Muscle layer of colon (tissue), 2 donors: ENCODE data around the gene PRPH.
"Not testable (repeated sequence)": the region's sequence is repeated elsewhere in the genome, so short reads cannot be mapped to it uniquely, and the experiment has no call there.

Experiments used
- H3K27ac ChIP-seq: one replicate; pipeline ENCODE4 v1.7.0; 2013; ENCODE audit warnings: low read depth, mild to moderate bottlenecking, low read length, moderate library complexity
- H3K27me3 ChIP-seq, 2 donors: one replicate each; pipeline ENCODE4 v1.7.0; 2013; ENCODE audit warnings: low read length in 2 of 2, mild to moderate bottlenecking in 2 of 2; ENCODE audit not compliant: insufficient read depth in 2 of 2, control insufficient read depth in 1 of 2
- H3K36me3 ChIP-seq: one replicate; pipeline ENCODE4 v1.7.0; 2013; ENCODE audit warnings: mild to moderate bottlenecking, low read length; ENCODE audit not compliant: insufficient read depth
- H3K4me1 ChIP-seq: one replicate; pipeline ENCODE4 v1.7.0; 2013; ENCODE audit warnings: mild to moderate bottlenecking, low read length; ENCODE audit not compliant: insufficient read depth
- H3K4me3 ChIP-seq, 2 donors: one replicate each; pipeline ENCODE4 v1.7.0; 2013; ENCODE audit warnings: low read length in 2 of 2, low read depth in 1 of 2, mild to moderate bottlenecking in 1 of 2, moderate library complexity in 1 of 2
- H3K9ac ChIP-seq: one replicate; pipeline ENCODE4 v1.7.0; 2013; ENCODE audit warnings: low read length
- H3K9me3 ChIP-seq: one replicate; pipeline ENCODE4 v1.7.0; 2013; ENCODE audit warnings: mild to moderate bottlenecking, low read length
- donor health status: abdominal sarcoma.
- donor health status: Adenocarcinoma of cecum.

The PRPH gene

DNA sequence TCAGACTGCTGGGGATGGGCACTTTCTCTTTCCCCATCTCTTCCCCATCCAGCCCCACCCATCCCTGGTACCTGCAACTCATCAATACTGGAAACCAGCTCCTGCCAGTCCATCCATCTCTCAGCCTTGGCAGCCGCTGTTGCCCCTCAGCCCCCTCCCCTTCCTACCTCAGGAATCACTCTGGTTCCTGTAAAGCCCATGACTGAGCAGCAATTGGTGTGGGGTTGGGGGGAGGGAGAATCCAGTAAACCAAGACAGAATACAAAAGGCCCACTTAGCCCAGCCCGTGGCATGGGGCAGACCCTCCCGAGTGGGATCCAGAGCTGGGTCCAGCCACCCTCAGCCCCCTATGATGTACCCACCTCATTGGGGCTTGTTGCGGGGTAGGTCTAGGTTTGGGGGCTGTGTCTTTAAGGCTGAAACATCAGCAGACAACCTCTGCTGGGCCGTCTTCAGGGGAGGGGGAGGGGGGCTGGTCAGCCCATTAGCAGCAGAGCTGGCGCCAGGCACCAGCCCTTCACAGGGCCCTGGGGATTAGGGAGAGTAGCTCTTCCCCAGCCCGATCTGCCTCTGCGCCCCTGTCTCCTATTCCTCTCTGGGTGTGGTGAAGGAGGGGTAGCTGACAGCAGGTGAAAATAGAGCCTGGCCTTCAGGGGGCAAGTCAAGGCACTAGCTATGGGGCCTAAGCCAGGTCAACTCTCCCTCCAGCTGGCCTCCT, 702 bp upstream of the PRPH start:
- Histone ChIP-seq H3K4me3 (no peak overlapping the region), H3K9ac (no peak overlapping the region)

DNA sequence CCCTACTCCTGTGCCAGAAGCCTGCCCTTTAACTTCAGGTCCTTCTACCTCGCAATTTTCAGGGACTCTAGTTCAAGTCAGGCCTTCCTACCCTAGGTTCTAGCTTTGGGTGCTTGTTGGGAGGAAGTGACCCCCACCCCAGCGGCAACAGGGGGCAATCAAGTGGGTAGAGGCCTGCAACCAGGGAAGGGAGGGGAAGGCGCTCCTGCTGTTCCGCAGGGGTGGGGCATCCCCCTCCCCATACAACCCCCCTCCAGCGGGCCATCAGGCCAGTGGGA, 204 bp upstream of the PRPH start:
- H3K27ac ChIP-seq = no peak overlapping the region
- no peak overlapping the region for H3K4me3 ChIP-seq
- H3K36me3 ChIP-seq = no peaks in the 10 kb centered on the region
- peaks cover 13% of the 10 kb centered on the region for H3K4me1 ChIP-seq
- no peaks in the 10 kb centered on the region for H3K9me3 ChIP-seq
- H3K9ac ChIP-seq = no peak overlapping the region
- H3K27me3 ChIP-seq = peaks cover 38 to 48% of the 10 kb centered on the region in 2 donors

More for the DNA sequence above, 702 bp upstream of the PRPH start:
- H3K27me3 ChIP-seq = peaks cover 38 to 48% of the 10 kb centered on the region in 2 donors
- H3K36me3 ChIP-seq = no peaks in the 10 kb centered on the region
- peaks cover 13% of the 10 kb centered on the region for H3K4me1 ChIP-seq
- no peak overlapping the region for H3K27ac ChIP-seq
- no peaks in the 10 kb centered on the region for H3K9me3 ChIP-seq

DNA sequence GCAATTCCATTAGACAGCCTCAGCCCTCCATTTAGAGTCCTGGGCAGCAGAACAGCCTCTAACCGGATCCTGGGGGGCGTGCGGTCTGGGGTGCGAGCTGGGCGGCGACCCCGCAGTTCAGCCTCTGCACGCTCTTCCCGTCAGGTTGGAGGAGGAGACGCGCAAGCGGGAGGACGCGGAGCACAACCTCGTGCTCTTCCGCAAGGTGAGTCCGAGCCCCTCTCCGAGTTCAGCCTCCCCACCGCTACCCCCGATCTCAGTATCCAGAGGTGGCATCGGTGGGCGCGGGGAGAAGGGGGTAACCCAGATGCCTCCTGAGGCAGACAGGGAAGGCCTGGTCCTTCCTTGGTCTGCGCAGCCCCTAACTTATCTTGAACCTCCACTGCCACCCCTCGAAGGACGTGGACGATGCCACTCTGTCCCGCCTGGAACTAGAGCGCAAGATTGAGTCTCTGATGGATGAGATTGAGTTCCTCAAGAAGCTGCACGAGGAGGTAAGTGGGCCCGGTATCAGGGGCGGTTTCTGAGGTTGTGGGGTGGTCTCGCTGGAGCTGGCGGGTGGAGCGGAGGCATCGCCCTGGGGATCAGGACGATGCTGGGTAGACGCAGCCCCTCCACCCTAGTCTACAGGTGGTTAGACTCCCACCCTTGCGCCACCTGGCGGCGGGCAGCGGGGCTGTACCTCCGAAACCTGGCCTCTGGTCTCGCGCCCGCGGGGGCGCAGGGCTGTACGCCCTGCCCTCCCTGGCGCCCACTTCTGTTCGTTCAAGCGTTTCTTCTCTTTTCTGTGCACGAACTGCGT, 1.3 kb downstream of the PRPH start:
- H3K4me1 ChIP-seq = peaks cover 13% of the 10 kb centered on the region
- no peak overlapping the region for H3K27ac ChIP-seq
- H3K36me3 ChIP-seq = no peaks in the 10 kb centered on the region
- no peaks in the 10 kb centered on the region for H3K9me3 ChIP-seq
- no peak overlapping the region for H3K9ac ChIP-seq
- H3K4me3 ChIP-seq = no peak overlapping the region
- peaks cover 38 to 49% of the 10 kb centered on the region in 2 donors for H3K27me3 ChIP-seq

DNA sequence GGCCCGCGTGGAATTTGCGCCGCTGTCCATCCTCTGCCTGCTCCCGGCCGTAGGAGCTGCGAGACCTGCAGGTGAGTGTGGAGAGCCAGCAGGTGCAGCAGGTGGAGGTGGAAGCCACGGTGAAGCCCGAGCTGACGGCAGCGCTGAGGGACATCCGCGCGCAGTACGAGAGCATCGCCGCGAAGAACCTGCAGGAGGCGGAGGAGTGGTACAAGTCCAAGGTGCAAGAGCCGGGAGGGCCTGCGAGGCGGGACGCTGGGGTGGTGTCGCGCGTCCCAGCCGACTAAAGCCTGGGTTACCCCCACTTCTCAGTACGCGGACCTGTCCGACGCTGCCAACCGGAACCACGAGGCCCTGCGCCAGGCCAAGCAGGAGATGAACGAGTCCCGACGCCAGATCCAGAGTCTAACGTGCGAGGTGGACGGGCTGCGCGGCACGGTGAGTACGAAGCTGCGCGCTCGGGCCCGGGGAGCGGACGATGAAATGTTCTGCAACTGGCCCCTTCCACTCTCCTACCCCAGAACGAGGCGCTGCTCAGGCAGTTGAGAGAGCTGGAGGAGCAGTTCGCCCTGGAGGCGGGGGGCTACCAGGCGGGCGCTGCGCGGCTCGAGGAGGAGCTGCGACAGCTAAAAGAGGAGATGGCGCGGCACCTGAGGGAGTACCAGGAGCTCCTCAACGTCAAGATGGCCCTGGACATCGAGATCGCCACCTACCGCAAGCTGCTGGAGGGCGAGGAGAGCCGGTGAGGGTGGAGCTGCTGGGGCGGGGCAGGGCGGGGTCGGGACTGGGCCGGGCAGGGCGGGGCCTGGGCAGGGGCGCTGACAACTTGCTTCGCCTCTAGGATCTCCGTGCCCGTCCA, 2.1 kb downstream of the PRPH start:
- no peak overlapping the region for H3K4me3 ChIP-seq
- no peak overlapping the region for H3K27ac ChIP-seq
- H3K27me3 ChIP-seq = peaks cover 38 to 54% of the 10 kb centered on the region in 2 donors
- H3K9ac ChIP-seq = no peak overlapping the region
- no peaks in the 10 kb centered on the region for H3K36me3 ChIP-seq
- peaks cover 13% of the 10 kb centered on the region for H3K4me1 ChIP-seq
- H3K9me3 ChIP-seq = no peaks in the 10 kb centered on the region

DNA sequence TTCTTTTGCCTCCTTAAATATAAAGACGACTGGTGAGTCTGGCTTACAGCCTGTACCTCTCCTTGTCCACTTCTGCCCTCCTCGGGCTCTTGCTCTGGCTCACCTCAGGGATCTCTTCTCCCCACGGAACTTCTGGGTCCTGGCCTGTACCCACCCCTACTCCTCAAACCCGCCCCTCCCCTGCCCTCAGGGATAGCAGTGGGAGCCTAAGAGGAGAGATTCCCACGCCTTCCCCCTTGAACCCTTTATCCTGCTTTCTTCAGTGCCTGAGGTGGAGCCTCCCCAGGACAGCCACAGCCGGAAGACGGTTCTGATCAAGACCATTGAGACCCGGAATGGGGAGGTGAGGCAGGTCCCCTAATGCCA, 2.7 kb downstream of the PRPH start:
- peaks cover 38 to 54% of the 10 kb centered on the region in 2 donors for H3K27me3 ChIP-seq

DNA sequence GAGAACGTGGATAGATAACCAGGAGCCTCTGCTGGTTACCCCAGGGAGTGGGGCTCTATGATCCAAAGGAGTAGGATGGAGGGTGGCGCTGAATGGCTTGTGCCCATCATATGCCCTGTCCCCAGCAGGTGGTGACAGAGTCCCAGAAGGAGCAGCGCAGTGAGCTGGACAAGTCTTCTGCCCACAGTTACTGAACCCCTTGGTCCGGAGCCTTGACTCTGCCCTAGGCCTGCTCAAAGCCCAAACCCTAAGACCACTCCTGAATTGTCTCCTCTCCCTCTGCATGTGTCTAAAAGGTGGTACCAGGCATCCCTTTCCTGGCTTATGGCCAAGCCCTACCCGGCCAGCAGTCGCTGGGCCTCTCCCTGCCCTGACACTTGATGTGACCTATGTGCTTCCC, 3.2 kb downstream of the PRPH start:
- H3K4me3 ChIP-seq = no peak overlapping the region
- H3K9ac ChIP-seq = no peak overlapping the region
- H3K27ac ChIP-seq = no peak overlapping the region
- no peaks in the 10 kb centered on the region for H3K9me3 ChIP-seq
- peaks cover 13% of the 10 kb centered on the region for H3K4me1 ChIP-seq
- H3K36me3 ChIP-seq = no peaks in the 10 kb centered on the region
- peaks cover 38 to 54% of the 10 kb centered on the region in 2 donors for H3K27me3 ChIP-seq

More for the DNA sequence above, 2.7 kb downstream of the PRPH start:
- H3K27ac ChIP-seq = no peak overlapping the region
- no peak overlapping the region for H3K9ac ChIP-seq
- no peak overlapping the region for H3K4me3 ChIP-seq
- no peaks in the 10 kb centered on the region for H3K9me3 ChIP-seq
- peaks cover 13% of the 10 kb centered on the region for H3K4me1 ChIP-seq
- no peaks in the 10 kb centered on the region for H3K36me3 ChIP-seq

DNA sequence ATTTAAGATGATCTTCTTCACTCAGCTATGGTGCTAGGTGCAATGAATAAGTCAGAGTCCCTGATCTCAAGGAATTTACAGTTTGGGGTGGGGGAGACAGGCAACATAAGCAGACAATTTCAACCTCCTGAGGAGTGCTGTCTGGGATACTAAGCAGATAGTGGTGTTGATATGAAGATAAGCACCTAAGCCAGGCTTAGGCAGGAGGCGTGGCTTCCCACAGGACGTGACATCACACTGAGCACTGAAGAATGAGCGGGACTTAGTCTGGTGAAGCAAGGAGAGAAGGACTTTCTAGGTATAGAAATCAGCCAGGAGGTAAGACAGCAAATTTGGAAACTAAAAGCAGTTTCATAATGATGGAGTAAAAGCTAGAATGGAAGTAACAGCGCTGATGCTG, 6.8 kb downstream of the PRPH start:
- no peaks in the 10 kb centered on the region for H3K36me3 ChIP-seq
- H3K9ac ChIP-seq = no peak overlapping the region
- no peak overlapping the region for H3K4me3 ChIP-seq
- peaks cover 5% of the 10 kb centered on the region for H3K4me1 ChIP-seq
- no peak overlapping the region for H3K27ac ChIP-seq
- peaks cover 19 to 28% of the 10 kb centered on the region in 2 donors for H3K27me3 ChIP-seq
- H3K9me3 ChIP-seq = no peaks in the 10 kb centered on the region

DNA sequence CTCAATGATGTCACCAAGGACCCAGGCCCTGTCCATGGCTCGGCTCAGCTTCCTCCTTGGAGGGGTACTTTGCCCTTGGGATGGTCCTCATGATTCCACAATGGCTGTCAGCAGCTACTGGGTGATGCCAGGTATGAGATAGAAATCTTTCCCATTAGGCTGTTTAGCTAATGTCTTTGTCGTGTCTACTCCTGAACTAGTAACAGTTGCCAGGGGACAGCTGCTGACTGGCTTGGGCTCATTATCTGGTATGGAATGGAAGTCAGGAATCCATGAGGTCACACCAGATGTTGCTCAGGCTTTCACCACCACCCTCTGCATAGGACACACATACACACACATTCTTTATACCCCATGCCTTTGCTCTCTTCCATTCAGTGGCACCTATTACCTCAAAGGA, 9.2 kb downstream of the PRPH start:
- Histone ChIP-seq H3K36me3 (no peaks in the 10 kb centered on the region), H3K4me3 (no peak overlapping the region), H3K27ac (no peak overlapping the region), H3K9ac (no peak overlapping the region), H3K9me3 (no peaks in the 10 kb centered on the region), H3K4me1 (no peaks in the 10 kb centered on the region), H3K27me3 (peaks cover 0 to 7% of the 10 kb centered on the region in 2 donors)

DNA sequence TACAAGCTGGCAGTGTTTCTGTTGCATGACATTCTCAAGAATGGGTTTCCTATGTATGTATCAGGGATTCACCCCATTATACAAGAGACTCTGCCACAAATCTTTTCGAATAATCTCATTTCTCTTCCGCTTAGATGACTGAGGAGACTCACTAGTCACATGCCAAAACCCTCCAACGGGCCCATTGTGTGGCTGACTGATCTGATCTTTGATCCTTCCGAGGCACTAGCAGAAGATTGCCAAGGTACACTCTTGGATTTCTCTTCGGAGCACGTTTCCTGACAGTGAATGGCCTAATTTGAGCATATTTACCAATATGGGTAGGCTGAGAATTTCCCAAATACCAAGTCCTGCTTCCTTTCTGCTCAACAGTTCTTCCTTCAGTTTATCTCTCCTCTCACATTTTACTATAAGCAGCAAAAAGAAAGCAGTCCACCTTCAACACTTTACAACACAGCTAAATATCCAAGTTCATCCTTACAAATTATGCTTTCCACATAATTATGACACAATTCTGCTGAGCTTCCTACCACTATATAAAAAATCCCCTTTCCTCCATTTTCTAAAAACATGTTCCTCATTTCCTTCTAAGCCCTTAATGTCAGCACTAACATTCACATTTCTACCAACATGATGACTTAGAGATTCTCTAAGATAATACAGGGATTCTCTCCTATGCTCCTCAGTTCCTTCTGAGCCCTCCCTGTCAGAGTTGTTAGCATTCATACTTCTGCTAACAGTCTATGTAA, 11.0 kb downstream of the PRPH start:
- no peaks in the 10 kb centered on the region for H3K9me3 ChIP-seq
- no peaks in the 10 kb centered on the region for H3K36me3 ChIP-seq
- peaks cover 0 to 7% of the 10 kb centered on the region in 2 donors for H3K27me3 ChIP-seq
- no peaks in the 10 kb centered on the region for H3K4me1 ChIP-seq
- H3K4me3 ChIP-seq = no peak overlapping the region
- H3K27ac ChIP-seq = no peak overlapping the region
- no peak overlapping the region for H3K9ac ChIP-seq

DNA sequence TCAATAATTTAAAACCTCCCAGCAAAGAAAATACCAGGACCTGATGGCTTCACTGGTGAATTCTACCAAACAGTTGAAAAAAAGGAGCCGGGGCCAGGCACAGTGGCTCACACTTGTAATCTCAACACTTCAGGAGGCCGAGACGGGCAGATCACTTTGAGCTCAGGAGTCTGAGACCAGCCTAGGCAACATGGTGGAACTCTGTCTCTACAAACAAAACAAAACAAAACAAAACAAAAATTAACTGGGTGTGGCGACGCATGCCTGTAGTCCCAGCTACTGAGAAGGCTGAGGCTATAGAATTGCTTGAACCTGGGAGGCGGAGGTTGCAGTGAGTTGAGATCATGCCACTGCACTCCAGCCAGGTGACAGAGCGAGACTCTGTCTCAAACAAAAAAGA, 14.4 kb downstream of the PRPH start:
- no peaks in the 10 kb centered on the region for H3K36me3 ChIP-seq
- H3K9ac ChIP-seq = no peak overlapping the region
- H3K9me3 ChIP-seq = no peaks in the 10 kb centered on the region
- no peaks in the 10 kb centered on the region for H3K27me3 ChIP-seq
- no peak overlapping the region for H3K27ac ChIP-seq
- no peak overlapping the region for H3K4me3 ChIP-seq
- no peaks in the 10 kb centered on the region for H3K4me1 ChIP-seq

DNA sequence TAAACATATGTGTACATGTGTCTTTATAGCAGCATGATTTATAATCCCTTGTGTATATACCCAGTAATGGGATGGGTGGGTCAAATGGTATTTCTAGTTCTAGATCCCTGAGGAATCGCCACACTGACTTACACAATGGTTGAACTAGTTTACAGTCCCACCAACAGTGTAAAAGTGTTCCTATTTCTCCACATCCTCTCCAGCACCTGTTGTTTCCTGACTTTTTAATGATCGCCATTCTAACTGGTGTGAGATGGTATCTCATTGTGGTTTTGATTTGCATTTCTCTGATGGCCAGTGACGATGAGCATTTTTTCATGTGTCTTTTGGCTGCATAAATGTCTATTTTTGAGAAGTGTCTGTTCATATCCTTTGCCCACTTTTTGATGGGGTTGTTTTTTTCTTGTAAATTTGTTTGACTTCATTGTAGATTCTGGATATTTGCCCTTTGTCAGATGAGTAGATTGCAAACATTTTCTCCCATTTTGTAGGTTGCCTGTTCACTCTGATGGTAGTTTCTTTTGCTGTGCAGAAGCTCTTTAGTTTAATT, 15.6 kb downstream of the PRPH start:
- not testable (repeated sequence) for H3K9me3 ChIP-seq, H3K4me1 ChIP-seq, H3K4me3 ChIP-seq, H3K27me3 ChIP-seq, H3K27ac ChIP-seq, H3K9ac ChIP-seq, H3K36me3 ChIP-seq
